IMR-90 (cell line): ENCODE data around the gene SH3BP2. TPM values are rescaled to one million over a fixed set of nuclear protein-coding genes. Genes with fewer than 3 reads are reported as not detected.
A peak's percentile ranks its signal among the peaks of the same experiment; 100 is the strongest.

Source experiments
- ATAC-seq: fragments of 200-7000 bp; cut with Tn5 transposase; 2 replicates; pipeline ENCODE4 v1.9.1; 2020; ENCODE audit warnings: low read depth, mild to moderate bottlenecking, moderate library complexity
- BruUV-seq: library from RNA; stranded (reverse); fragments of 400-500 nt; replicated peaks from 2 replicates; lab custom pipeline; 2021; lab: Mats Ljungman, UMichigan
- CTCF ChIA-PET: fragments of 300-600 bp; formaldehyde crosslinking; extraction: SDS; loops from one replicate; lab custom pipeline; 2021; ENCODE audit warnings: antibody characterized with exemption; lab: Yijun Ruan, JAX
- POLR2A ChIA-PET: fragments of 300-600 bp; sonication (Branson Sonifier 250); formaldehyde crosslinking; loops from one replicate; lab custom pipeline; 2022; ENCODE audit warnings: antibody characterized with exemption; ENCODE audit not compliant: unreplicated experiment; lab: Charles Lee
- DNase-seq: peaks from one replicate; pipeline ENCODE4 v3.0.0; 2013
- H2AFZ ChIP-seq: replicated peaks from 2 replicates; pipeline ENCODE3; 2013; ENCODE audit warnings: low read length, mild to moderate bottlenecking; ENCODE audit not compliant: poor library complexity
- H2AK5ac ChIP-seq: 2 replicates; pipeline ENCODE4 v1.6.1; 2013; ENCODE audit warnings: low read depth, low read length, inconsistent platforms
- H2AK9ac ChIP-seq: replicated peaks from 2 replicates; pipeline ENCODE3; 2013; ENCODE audit warnings: mild to moderate bottlenecking, low read depth, low read length, moderate library complexity; ENCODE audit not compliant: poor library complexity
- H2BK120ac ChIP-seq: 2 replicates; pipeline ENCODE4 v1.6.1; 2013; ENCODE audit warnings: low read depth, low read length, inconsistent platforms
- H2BK15ac ChIP-seq: 3 replicates; pipeline ENCODE4 v1.6.1; 2013; ENCODE audit warnings: low read depth, low read length, inconsistent platforms
- H2BK20ac ChIP-seq: 2 replicates; pipeline ENCODE4 v1.6.1; 2013; ENCODE audit warnings: low read depth, mild to moderate bottlenecking, inconsistent platforms, low read length, moderate library complexity
- H2BK5ac ChIP-seq: 2 replicates; pipeline ENCODE4 v1.6.1; 2013; ENCODE audit warnings: mild to moderate bottlenecking, low read depth, low read length, inconsistent platforms; ENCODE audit not compliant: poor library complexity, severe bottlenecking
- H3K14ac ChIP-seq: replicated peaks from 2 replicates; pipeline ENCODE4 v1.6.1; 2013; ENCODE audit warnings: low read depth, low read length, inconsistent platforms
- H3K18ac ChIP-seq: 2 replicates; pipeline ENCODE4 v1.6.1; 2013; ENCODE audit warnings: low read depth, low read length, control low read depth
- H3K23ac ChIP-seq: 2 replicates; pipeline ENCODE4 v1.6.1; 2013; ENCODE audit warnings: low read depth, low read length, inconsistent platforms
- H3K27ac ChIP-seq: 2 replicates; pipeline ENCODE4 v1.5.1; 2013; ENCODE audit warnings: mild to moderate bottlenecking, control low read depth, low read length; ENCODE audit not compliant: insufficient read depth
- H3K27me3 ChIP-seq: 2 replicates; pipeline ENCODE4 v1.6.1; 2013; ENCODE audit warnings: low read length; ENCODE audit not compliant: control insufficient read depth, insufficient read depth
- H3K36me3 ChIP-seq: 2 replicates; pipeline ENCODE4 v1.6.1; 2013; ENCODE audit warnings: low read length, mixed read lengths; ENCODE audit not compliant: control insufficient read depth, insufficient read depth
- H3K4ac ChIP-seq: 2 replicates; pipeline ENCODE4 v1.6.1; 2013; ENCODE audit warnings: low read depth, low read length, inconsistent platforms
- H3K4me1 ChIP-seq: 2 replicates; pipeline ENCODE4 v1.6.1; 2013; ENCODE audit warnings: low read length, mixed read lengths; ENCODE audit not compliant: control insufficient read depth, insufficient read depth
- H3K4me2 ChIP-seq: 2 replicates; pipeline ENCODE4 v1.6.1; 2013; ENCODE audit warnings: low read depth, mild to moderate bottlenecking, control low read depth, low read length, moderate library complexity
- H3K4me3 ChIP-seq: 2 replicates; pipeline ENCODE4 v1.5.1; 2013; ENCODE audit warnings: low read depth, mild to moderate bottlenecking, control low read depth, low read length, moderate library complexity; ENCODE audit not compliant: insufficient read depth
- H3K56ac ChIP-seq: 2 replicates; pipeline ENCODE4 v1.6.1; 2013; ENCODE audit warnings: low read length, inconsistent platforms; ENCODE audit not compliant: insufficient read depth; ENCODE audit errors: extremely low read depth
- H3K79me1 ChIP-seq, 2 experiments: 2 replicates each; pipeline ENCODE4 v1.6.1; 2013; ENCODE audit warnings: low read length in 2 of 2, inconsistent platforms in 1 of 2, low read depth in 1 of 2
- H3K9ac ChIP-seq: 2 replicates; pipeline ENCODE4 v1.6.1; 2013; ENCODE audit warnings: low read depth, low read length, control low read depth
- H3K9me1 ChIP-seq: 2 replicates; pipeline ENCODE4 v1.6.1; 2013; ENCODE audit warnings: low read length, inconsistent platforms; ENCODE audit not compliant: insufficient read depth
- H3K9me3 ChIP-seq: 2 replicates; pipeline ENCODE4 v1.6.1; 2013; ENCODE audit warnings: low read length; ENCODE audit not compliant: control insufficient read depth, insufficient read depth
- H4K20me1 ChIP-seq: 2 replicates; pipeline ENCODE4 v1.6.1; 2013; ENCODE audit warnings: low read length, inconsistent platforms; ENCODE audit not compliant: insufficient read depth
- H4K5ac ChIP-seq: 2 replicates; pipeline ENCODE4 v1.6.1; 2013; ENCODE audit warnings: mild to moderate bottlenecking, low read depth, low read length, control low read depth
- H4K8ac ChIP-seq, 2 experiments: 2 replicates each; pipeline ENCODE4 v1.6.1; 2013; ENCODE audit warnings: low read depth in 2 of 2, low read length in 2 of 2, control low read depth in 1 of 2, inconsistent platforms in 1 of 2
- H4K91ac ChIP-seq: 2 replicates; pipeline ENCODE4 v1.6.1; 2013; ENCODE audit warnings: low read depth, low read length, inconsistent platforms; ENCODE audit not compliant: insufficient read depth
- CEBPB ChIP-seq: IDR thresholded peaks from 2 replicates; pipeline ENCODE4 v1.6.1; 2012; ENCODE audit warnings: low read depth, low read length, improper control_type of control experiment
- CHD1 ChIP-seq: IDR thresholded peaks from 2 replicates; pipeline ENCODE4 v1.6.1; 2012; ENCODE audit warnings: low read depth, low read length, improper control_type of control experiment
- CTCF ChIP-seq: conservative IDR thresholded peaks from 2 replicates; pipeline ENCODE4 v1.5.1; 2012; ENCODE audit warnings: mild to moderate bottlenecking, low read depth, low read length, improper control_type of control experiment
- FOS ChIP-seq: fragments of 150-350 bp; IDR thresholded peaks from 2 replicates; pipeline ENCODE4 v1.6.1; 2016; ENCODE audit warnings: low read depth, low read length
- MAFK ChIP-seq: IDR thresholded peaks from 2 replicates; pipeline ENCODE4 v1.6.1; 2012; ENCODE audit warnings: low read depth, low read length, improper control_type of control experiment
- MAZ ChIP-seq: IDR thresholded peaks from 2 replicates; pipeline ENCODE4 v1.6.1; 2012; ENCODE audit warnings: low read depth, mild to moderate bottlenecking, low read length, improper control_type of control experiment, moderate library complexity, borderline replicate concordance
- NFE2L2 ChIP-seq: fragments of 150-350 bp; IDR thresholded peaks from 2 replicates; pipeline ENCODE4 v1.6.1; 2016; ENCODE audit warnings: low read depth, mild to moderate bottlenecking, low read length
- POLR2A ChIP-seq: IDR thresholded peaks from 2 replicates; pipeline ENCODE4 v1.6.1; 2012; ENCODE audit warnings: mild to moderate bottlenecking, low read depth, low read length
- RAD21 ChIP-seq: IDR thresholded peaks from 2 replicates; pipeline ENCODE4 v1.6.1; 2012; ENCODE audit warnings: low read length, improper control_type of control experiment
- RCOR1 ChIP-seq: IDR thresholded peaks from 2 replicates; pipeline ENCODE4 v1.6.1; 2012; ENCODE audit warnings: mild to moderate bottlenecking, low read length, improper control_type of control experiment; ENCODE audit not compliant: insufficient replicate concordance
- WGBS, 2 experiments: methylation state at CpG; one replicate each; pipeline versions ENCODE4 v1.1.5 to v1.1.7; 2013; ENCODE audit warnings: missing lambda C conversion rate in 2 of 2; ENCODE audit not compliant: insufficient read length in 1 of 2; ENCODE audit errors: extremely low coverage in 2 of 2; 5-methylcytosine and 5-hydroxymethylcytosine counted together
- dilution Hi-C: fragments of 300-500 bp; cut with HindIII; formaldehyde crosslinking; loops from one replicate; pipeline ENCODE4 v1.14.3; 2018; ENCODE audit warnings: low sequenced_read_pairs; ENCODE audit not compliant: unreplicated experiment
- in situ Hi-C: fragments of 300-500 bp; cut with MboI; formaldehyde crosslinking; loops from 3 replicates; pipeline ENCODE4 v1.14.3; 2019; ENCODE audit warnings: low sequenced_read_pairs, inconsistent platforms, mixed read lengths
- intact Hi-C: fragments of 100-400 bp; cut with micrococcal nuclease; formaldehyde crosslinking; loops from 2 replicates; pipeline ENCODE4 v1.10.0; 2022
- polyA plus RNA-seq, 3 experiments: library from polyadenylated mRNA; depleted of rRNA; stranded (reverse); fragments of >200 nt; gene quantifications; 2 replicates each; pipeline ENCODE4 v1.2.3, GENCODE V29; 2012; ENCODE audit warnings: low replicate concordance in 1 of 3
- total RNA-seq: library from RNA; depleted of rRNA; stranded (reverse); fragments of >200 nt; gene quantifications from 2 replicates; pipeline ENCODE4 v1.2.3, GENCODE V29; 2012
- TF ChIP-seq, protein P1 (sequence below): fragments of 150-350 bp; IDR thresholded peaks from 2 replicates; pipeline ENCODE4 v1.6.1; 2017; ENCODE audit warnings: mild to moderate bottlenecking, antibody characterized with exemption, low read length, low read depth
- TF ChIP-seq, protein P2 (sequence below): fragments of 150-350 bp; IDR thresholded peaks from 2 replicates; pipeline ENCODE4 v1.6.1; 2016; ENCODE audit warnings: low read depth, mild to moderate bottlenecking, low read length, moderate library complexity, borderline replicate concordance

Gene SH3BP2
- total and polyA plus RNA-seq, 2 of the 4 experiments (the other 2 are of a cell fraction): 9.0 to 37.2 TPM

DNA sequence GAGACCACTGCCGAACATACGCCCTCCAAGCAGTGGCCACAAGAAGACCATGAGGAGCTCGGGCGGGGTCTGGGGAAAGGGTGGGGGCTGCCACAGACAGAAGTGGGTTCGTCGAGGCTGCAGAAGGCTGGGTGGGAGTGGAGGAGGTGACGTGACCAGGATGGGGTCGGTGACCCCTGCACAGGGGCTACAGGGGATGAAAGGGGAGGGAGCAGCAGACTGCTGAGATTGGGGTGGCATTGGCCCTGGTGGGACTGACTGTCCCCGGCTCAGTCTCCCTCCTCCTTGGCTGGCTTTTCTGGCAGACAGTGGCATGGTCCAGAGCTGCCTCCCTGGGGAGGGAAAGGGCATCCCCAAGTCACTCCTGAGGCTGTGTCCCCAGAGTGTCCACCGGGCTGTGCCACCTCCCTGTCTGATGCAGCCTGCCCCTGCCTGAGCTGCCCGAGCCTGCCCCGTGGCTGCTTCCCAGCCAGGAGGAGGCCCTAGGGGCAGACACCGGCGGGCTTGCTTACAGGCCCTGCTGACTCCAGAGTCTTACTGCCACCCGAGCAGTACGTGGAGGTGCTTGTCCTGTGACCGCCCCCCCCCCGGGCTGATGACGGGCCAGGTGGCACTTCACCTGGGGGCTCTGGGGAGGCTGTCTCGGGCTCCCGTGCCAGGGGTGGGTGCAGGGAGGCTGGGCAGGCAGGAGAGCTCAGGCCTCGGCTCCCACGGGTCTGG, 7.2 kb downstream of the SH3BP2 start:
- Histone ChIP-seq H3K9ac (peak overlapping the region; percentile 54; the same call in 1 of the 2 replicates), H3K4me3 (no peak overlapping the region), H2AK9ac (peak overlapping the region; percentile 31), H3K4ac (peak overlapping the region; percentile 93), H4K5ac (peak overlapping the region; percentile 75), H3K56ac (no peak overlapping the region), H3K4me1 (peaks cover 45% of the 10 kb centered on the region), H2AFZ (peak overlapping the region; percentile 91), H2AK5ac (peak overlapping the region; percentile 92; the same call in 1 of the 2 replicates), H3K27me3 (no peaks in the 10 kb centered on the region), H3K27ac (peak overlapping the region; percentile 94), H3K36me3 (0 out of 2 replicates have a peak, but pooled peaks cover 2% of the 10 kb centered on the region), H3K14ac (peak overlapping the region; percentile 72), H2BK5ac (peak overlapping the region; percentile 80), H3K9me1 (peaks cover 2% of the 10 kb centered on the region; the same call in 1 of the 2 replicates), H2BK20ac (0 out of 2 replicates have a peak overlapping the region, but pooled peaks have one; percentile 45), H4K91ac (peak overlapping the region; percentile 65; the same call in 1 of the 2 replicates), H3K4me2 (no peak overlapping the region), H4K8ac (peak overlapping the region; percentile 73 to 95; a peak in 3 of 4 replicates), H4K20me1 (no peaks in the 10 kb centered on the region), H2BK120ac (0 out of 2 replicates have a peak overlapping the region, but pooled peaks have one; percentile 2), H3K9me3 (no peaks in the 10 kb centered on the region), H3K18ac (peak overlapping the region; percentile 70; the same call in 1 of the 2 replicates), H3K79me1 (peaks cover 5 to 90% of the 10 kb centered on the region in 2 experiments), H2BK15ac (no peak overlapping the region; the same call in 2 of the 3 replicates), H3K23ac (peak overlapping the region; percentile 3; the same call in 1 of the 2 replicates)
- whole genome bisulfite sequencing, 2 experiments: 83% methylated on average over 14 of the region's 23 CpGs; no CpG with 5 or more reads in 1 of the 2 experiments
- intact Hi-C loops: no loop called here
- POLR2A ChIA-PET: no interaction called here
- dilution Hi-C loops: no loop called here
- in situ Hi-C loops: no loop called here
- no peak for DNase-seq
- TF ChIP-seq RCOR1: no peak
- no peak for TF ChIP-seq FOS
- TF ChIP-seq RAD21: no peak
- TF ChIP-seq CHD1: no peak
- TF ChIP-seq CTCF: no peak
- TF ChIP-seq, protein P1, sequence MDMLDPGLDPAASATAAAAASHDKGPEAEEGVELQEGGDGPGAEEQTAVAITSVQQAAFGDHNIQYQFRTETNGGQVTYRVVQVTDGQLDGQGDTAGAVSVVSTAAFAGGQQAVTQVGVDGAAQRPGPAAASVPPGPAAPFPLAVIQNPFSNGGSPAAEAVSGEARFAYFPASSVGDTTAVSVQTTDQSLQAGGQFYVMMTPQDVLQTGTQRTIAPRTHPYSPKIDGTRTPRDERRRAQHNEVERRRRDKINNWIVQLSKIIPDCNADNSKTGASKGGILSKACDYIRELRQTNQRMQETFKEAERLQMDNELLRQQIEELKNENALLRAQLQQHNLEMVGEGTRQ: no peak
- TF ChIP-seq, protein P2, sequence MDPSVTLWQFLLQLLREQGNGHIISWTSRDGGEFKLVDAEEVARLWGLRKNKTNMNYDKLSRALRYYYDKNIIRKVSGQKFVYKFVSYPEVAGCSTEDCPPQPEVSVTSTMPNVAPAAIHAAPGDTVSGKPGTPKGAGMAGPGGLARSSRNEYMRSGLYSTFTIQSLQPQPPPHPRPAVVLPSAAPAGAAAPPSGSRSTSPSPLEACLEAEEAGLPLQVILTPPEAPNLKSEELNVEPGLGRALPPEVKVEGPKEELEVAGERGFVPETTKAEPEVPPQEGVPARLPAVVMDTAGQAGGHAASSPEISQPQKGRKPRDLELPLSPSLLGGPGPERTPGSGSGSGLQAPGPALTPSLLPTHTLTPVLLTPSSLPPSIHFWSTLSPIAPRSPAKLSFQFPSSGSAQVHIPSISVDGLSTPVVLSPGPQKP: no peak
- TF ChIP-seq CEBPB: no peak
- no peak for TF ChIP-seq POLR2A
- TF ChIP-seq MAFK: no peak
- TF ChIP-seq NFE2L2: no peak
- TF ChIP-seq MAZ: no peak
- CTCF ChIA-PET: no interaction called here
- ATAC-seq: 0 out of 2 replicates have a peak, but pooled peaks have one; percentile 3
- BruUV-seq: no TSS peak
